Measurements from ENCODE around the gene DHX40. TPM values are rescaled to one million over a fixed set of nuclear protein-coding genes. Genes with fewer than 3 reads are reported as not detected.

DHX40 gene
- total RNA-seq, 2 experiments from 2014 or later = 28.6 to 32.8 TPM

- ChIA-PET POLR2A (no interaction called here), CTCF (ENCODE audit: unreplicated experiment) (no interaction called here)
- no peak overlapping the region for H3K4me3 ChIP-seq (ENCODE audit: low read depth, low read length, poor library complexity, severe bottlenecking)
- BruUV-seq (replicated peaks) = no TSS peak
- peaks cover 100% of the 10 kb centered on the region for H3K79me2 ChIP-seq (ENCODE audit: insufficient read depth, low read depth, low read length)
- peaks cover 81% of the 10 kb centered on the region for H3K36me3 ChIP-seq (ENCODE audit: insufficient read depth, low read length)
- H3K9me2 ChIP-seq (ENCODE audit: insufficient read depth, low read length) = no peaks in the 10 kb centered on the region
- no peak overlapping the region for H2AFZ ChIP-seq (ENCODE audit: low read length)
- no peak for DNase-seq (ENCODE audit: low spot score)
- H3K27ac ChIP-seq (ENCODE audit: low read depth, low read length, poor library complexity, severe bottlenecking) = no peak overlapping the region
- intact Hi-C loops (cut with micrococcal nuclease; ENCODE audit: unreplicated experiment) = no loop called here
- no peak overlapping the region for H3K4me2 ChIP-seq (ENCODE audit: low read length)
- no peak for TF ChIP-seq EZH2phosphoT487 (IDR thresholded peaks at IDR 0.05; ENCODE audit: borderline replicate concordance, low read depth, low read length)
- TF ChIP-seq, protein P1, sequence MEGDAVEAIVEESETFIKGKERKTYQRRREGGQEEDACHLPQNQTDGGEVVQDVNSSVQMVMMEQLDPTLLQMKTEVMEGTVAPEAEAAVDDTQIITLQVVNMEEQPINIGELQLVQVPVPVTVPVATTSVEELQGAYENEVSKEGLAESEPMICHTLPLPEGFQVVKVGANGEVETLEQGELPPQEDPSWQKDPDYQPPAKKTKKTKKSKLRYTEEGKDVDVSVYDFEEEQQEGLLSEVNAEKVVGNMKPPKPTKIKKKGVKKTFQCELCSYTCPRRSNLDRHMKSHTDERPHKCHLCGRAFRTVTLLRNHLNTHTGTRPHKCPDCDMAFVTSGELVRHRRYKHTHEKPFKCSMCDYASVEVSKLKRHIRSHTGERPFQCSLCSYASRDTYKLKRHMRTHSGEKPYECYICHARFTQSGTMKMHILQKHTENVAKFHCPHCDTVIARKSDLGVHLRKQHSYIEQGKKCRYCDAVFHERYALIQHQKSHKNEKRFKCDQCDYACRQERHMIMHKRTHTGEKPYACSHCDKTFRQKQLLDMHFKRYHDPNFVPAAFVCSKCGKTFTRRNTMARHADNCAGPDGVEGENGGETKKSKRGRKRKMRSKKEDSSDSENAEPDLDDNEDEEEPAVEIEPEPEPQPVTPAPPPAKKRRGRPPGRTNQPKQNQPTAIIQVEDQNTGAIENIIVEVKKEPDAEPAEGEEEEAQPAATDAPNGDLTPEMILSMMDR (conservative IDR thresholded peaks at IDR 0.05; ENCODE audit: low read length) = no peak
- H3K9me3 ChIP-seq (ENCODE audit: low read length) = peaks cover 16% of the 10 kb centered on the region; the same call in 1 of the 2 replicates
- peaks cover 53% of the 10 kb centered on the region for H3K4me1 ChIP-seq (ENCODE audit: insufficient read depth, low read length, poor library complexity, severe bottlenecking)
- H4K20me1 ChIP-seq (ENCODE audit: insufficient read depth, low read length) = peaks cover 36% of the 10 kb centered on the region
These were observed 63.8 kb downstream of the DHX40 start for GRCh38 chr17:59629174-59629573.

DNA sequence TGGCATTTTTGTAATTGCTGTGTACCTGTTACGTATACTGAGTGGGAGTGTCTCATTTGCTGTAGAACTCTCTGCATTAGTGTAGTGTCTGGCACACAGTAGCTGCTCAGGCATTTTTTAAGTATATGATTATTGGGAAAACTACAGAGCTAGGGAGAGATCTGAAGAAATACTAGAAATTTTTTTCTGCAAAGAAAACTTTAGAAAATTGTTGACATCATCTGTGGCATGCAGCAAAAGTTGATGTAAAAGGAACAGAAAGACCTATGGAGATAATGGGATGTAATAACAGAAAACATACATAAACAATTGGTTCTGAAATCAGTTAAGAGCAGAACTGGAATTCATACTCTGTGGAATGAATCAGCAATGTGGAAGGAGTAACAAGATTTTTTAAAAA is 65.9 kb downstream of the DHX40 start:
- Histone ChIP-seq H2AFZ (ENCODE audit: low read length) (no peak overlapping the region), H3K79me2 (ENCODE audit: insufficient read depth, low read depth, low read length) (peaks cover 100% of the 10 kb centered on the region), H3K27ac (ENCODE audit: low read depth, low read length, poor library complexity, severe bottlenecking) (no peak overlapping the region), H3K9me2 (ENCODE audit: insufficient read depth, low read length) (no peaks in the 10 kb centered on the region), H3K9me3 (ENCODE audit: low read length) (peaks cover 16% of the 10 kb centered on the region; the same call in 1 of the 2 replicates), H3K4me3 (ENCODE audit: low read depth, low read length, poor library complexity, severe bottlenecking) (no peak overlapping the region), H3K4me1 (ENCODE audit: insufficient read depth, low read length, poor library complexity, severe bottlenecking) (peaks cover 52% of the 10 kb centered on the region), H3K4me2 (ENCODE audit: low read length) (no peak overlapping the region), H3K36me3 (ENCODE audit: insufficient read depth, low read length) (peaks cover 85% of the 10 kb centered on the region), H4K20me1 (ENCODE audit: insufficient read depth, low read length) (peaks cover 44% of the 10 kb centered on the region)
- BruUV-seq (replicated peaks) = no TSS peak
- no peak for TF ChIP-seq EZH2phosphoT487 (IDR thresholded peaks at IDR 0.05; ENCODE audit: borderline replicate concordance, low read depth, low read length)
- TF ChIP-seq, protein P1 (conservative IDR thresholded peaks at IDR 0.05; ENCODE audit: low read length) = no peak
- DNase-seq (ENCODE audit: low spot score) = no peak
- CTCF ChIA-PET (ENCODE audit: unreplicated experiment) = no interaction called here
- POLR2A ChIA-PET = interaction anchor here (1.6 kb wide), 1 partner anchor 8 kb away, joined by 3 read pairs; no protein-coding TSS in a partner anchor
- intact Hi-C loops (cut with micrococcal nuclease; ENCODE audit: unreplicated experiment) = no loop called here

- Histone ChIP-seq H3K9me2 (ENCODE audit: insufficient read depth, low read length) (no peaks in the 10 kb centered on the region), H4K20me1 (ENCODE audit: insufficient read depth, low read length) (peaks cover 33% of the 10 kb centered on the region), H3K4me3 (ENCODE audit: low read depth, low read length, poor library complexity, severe bottlenecking) (no peak overlapping the region), H3K79me2 (ENCODE audit: insufficient read depth, low read depth, low read length) (peaks cover 97% of the 10 kb centered on the region), H3K9me3 (ENCODE audit: low read length) (peaks cover 16% of the 10 kb centered on the region; the same call in 1 of the 2 replicates), H3K36me3 (ENCODE audit: insufficient read depth, low read length) (peaks cover 77% of the 10 kb centered on the region), H3K27ac (ENCODE audit: low read depth, low read length, poor library complexity, severe bottlenecking) (no peak overlapping the region), H3K4me2 (ENCODE audit: low read length) (no peak overlapping the region), H2AFZ (ENCODE audit: low read length) (no peak overlapping the region), H3K4me1 (ENCODE audit: insufficient read depth, low read length, poor library complexity, severe bottlenecking) (peaks cover 42% of the 10 kb centered on the region)
- ChIA-PET POLR2A (interaction anchor here (1.3 to 1.6 kb wide), 2 partner anchors 9 to 11 kb away, joined by 3 read pairs; no protein-coding TSS in a partner anchor), CTCF (ENCODE audit: unreplicated experiment) (no interaction called here)
- intact Hi-C loops (cut with micrococcal nuclease; ENCODE audit: unreplicated experiment) = no loop called here
- DNase-seq (ENCODE audit: low spot score) = no peak
- BruUV-seq (replicated peaks) = no TSS peak
- no peak for TF ChIP-seq EZH2phosphoT487 (IDR thresholded peaks at IDR 0.05; ENCODE audit: borderline replicate concordance, low read depth, low read length)
- TF ChIP-seq, protein P1 (conservative IDR thresholded peaks at IDR 0.05; ENCODE audit: low read length) = no peak
These were observed 67.0 kb downstream of the DHX40 start for GRCh38 chr17:59632398-59632797.

Data from OCI-LY7 (cell line).